Liver (tissue), 9 donors: Measurements from ENCODE around the gene PDCD10. TPM values are rescaled to one million over a fixed set of nuclear protein-coding genes. Genes with fewer than 3 reads are reported as not detected.

Experiments used
- DNase-seq: peaks from one replicate; pipeline ENCODE4 v3.0.0-alpha.2; 2017; ENCODE audit warnings: low spot score
- H3K27ac ChIP-seq, 2 donors: one replicate each; pipeline ENCODE4 v1.7.0; 2013; ENCODE audit warnings: inconsistent platforms in 2 of 2, low read length in 2 of 2, control low read depth in 1 of 2, low read depth in 1 of 2, mild to moderate bottlenecking in 1 of 2
- H3K27me3 ChIP-seq, 4 donors: one replicate each; pipeline versions ENCODE4 v1.6.1 to v1.7.0; 2013; ENCODE audit warnings: low read length in 3 of 4, inconsistent platforms in 1 of 4, mild to moderate bottlenecking in 1 of 4, moderate library complexity in 1 of 4; ENCODE audit not compliant: control insufficient read depth in 4 of 4, insufficient read depth in 4 of 4
- H3K36me3 ChIP-seq, 4 donors: one replicate each; pipeline versions ENCODE4 v1.6.1 to v1.7.0; 2013; ENCODE audit warnings: low read length in 3 of 4, mild to moderate bottlenecking in 3 of 4, low read depth in 1 of 4, moderate library complexity in 1 of 4; ENCODE audit not compliant: control insufficient read depth in 4 of 4, insufficient read depth in 3 of 4
- H3K4me1 ChIP-seq, 4 donors: one replicate each; pipeline versions ENCODE4 v1.6.1 to v1.7.0; 2013; ENCODE audit warnings: low read length in 3 of 4, mild to moderate bottlenecking in 3 of 4, moderate library complexity in 1 of 4; ENCODE audit not compliant: control insufficient read depth in 4 of 4, insufficient read depth in 4 of 4
- H3K4me3 ChIP-seq, 3 donors: one replicate each; pipeline versions ENCODE4 v1.6.1 to v1.7.0; 2013; ENCODE audit warnings: low read length in 3 of 3, control low read depth in 1 of 3, low read depth in 1 of 3, mild to moderate bottlenecking in 1 of 3
- H3K9ac ChIP-seq, 2 donors: one replicate each; pipeline ENCODE4 v1.7.0; 2013; ENCODE audit warnings: low read length in 2 of 2, mild to moderate bottlenecking in 2 of 2, moderate library complexity in 2 of 2, control low read depth in 1 of 2, low read depth in 1 of 2
- H3K9me3 ChIP-seq, 4 donors: one replicate each; pipeline versions ENCODE4 v1.6.1 to v1.7.0; 2013; ENCODE audit warnings: low read length in 3 of 4; ENCODE audit not compliant: control insufficient read depth in 4 of 4
- ATF3 ChIP-seq: IDR thresholded peaks from 2 replicates; pipeline ENCODE4 v1.6.1; 2016; ENCODE audit warnings: antibody characterized with exemption
- CTCF ChIP-seq: fragments of 150-350 bp; IDR thresholded peaks from 2 replicates; pipeline ENCODE4 v1.5.1; 2017; ENCODE audit warnings: improper control_type of control experiment, low read depth, low read length; ENCODE audit not compliant: missing input control
- EGR1 ChIP-seq, 2 donors: IDR thresholded peaks; 2 replicates each; pipeline ENCODE4 v1.6.1; 2016 to 2018; ENCODE audit warnings: antibody characterized with exemption in 2 of 2, low read depth in 2 of 2
- FOXA1 ChIP-seq: IDR thresholded peaks from 2 replicates; pipeline ENCODE4 v1.6.1; 2016; ENCODE audit warnings: antibody characterized with exemption
- FOXA2 ChIP-seq: IDR thresholded peaks from 2 replicates; pipeline ENCODE4 v1.6.1; 2016; ENCODE audit warnings: antibody characterized with exemption
- GABPA ChIP-seq, 2 donors: IDR thresholded peaks in 1 of 2; conservative IDR thresholded peaks in 1 of 2; 2 replicates each; pipeline ENCODE4 v1.6.1; 2016; ENCODE audit warnings: antibody characterized with exemption in 2 of 2, mild to moderate bottlenecking in 1 of 2, moderate library complexity in 1 of 2
- HNF4A ChIP-seq, 2 donors: conservative IDR thresholded peaks; 2 replicates each; pipeline ENCODE4 v1.6.1; 2016; ENCODE audit warnings: antibody characterized with exemption in 2 of 2, mild to moderate bottlenecking in 2 of 2
- HNF4G ChIP-seq: IDR thresholded peaks from 2 replicates; pipeline ENCODE4 v1.6.1; 2016; ENCODE audit warnings: antibody characterized with exemption
- JUND ChIP-seq, 2 donors: IDR thresholded peaks; 2 replicates each; pipeline ENCODE4 v1.6.1; 2016; ENCODE audit warnings: antibody characterized with exemption in 2 of 2
- MAX ChIP-seq: IDR thresholded peaks from 2 replicates; pipeline ENCODE4 v1.6.1; 2016; ENCODE audit warnings: antibody characterized with exemption
- NR2F2 ChIP-seq: IDR thresholded peaks from 2 replicates; pipeline ENCODE4 v1.6.1; 2016; ENCODE audit warnings: antibody characterized with exemption
- RAD21 ChIP-seq, 2 donors: IDR thresholded peaks; 2 replicates each; pipeline ENCODE4 v1.6.1; 2016; ENCODE audit warnings: antibody characterized with exemption in 2 of 2, mild to moderate bottlenecking in 2 of 2
- REST ChIP-seq: IDR thresholded peaks from 2 replicates; pipeline ENCODE4 v1.6.1; 2016; ENCODE audit warnings: antibody characterized with exemption, mild to moderate bottlenecking
- RXRA ChIP-seq, 2 donors: IDR thresholded peaks; 2 replicates each; pipeline ENCODE4 v1.6.1; 2017 to 2018; ENCODE audit warnings: antibody characterized with exemption in 2 of 2, mild to moderate bottlenecking in 1 of 2
- SP1 ChIP-seq: IDR thresholded peaks from 2 replicates; pipeline ENCODE4 v1.6.1; 2018; ENCODE audit warnings: antibody characterized with exemption, mild to moderate bottlenecking
- TAF1 ChIP-seq: conservative IDR thresholded peaks from 2 replicates; pipeline ENCODE4 v1.6.1; 2016; ENCODE audit warnings: antibody characterized with exemption, mild to moderate bottlenecking
- YY1 ChIP-seq: IDR thresholded peaks from 2 replicates; pipeline ENCODE4 v1.6.1; 2016; ENCODE audit warnings: antibody characterized with exemption, mild to moderate bottlenecking
- ZBTB33 ChIP-seq: IDR thresholded peaks from 2 replicates; pipeline ENCODE4 v1.6.1; 2016; ENCODE audit warnings: antibody characterized with exemption
- WGBS: extraction: QIAGEN DNeasy Blood & Tissue Kit; methylation state at CpG from one replicate; pipeline ENCODE4 v1.1.7; 2013; 5-methylcytosine and 5-hydroxymethylcytosine counted together
- polyA plus RNA-seq, 2 donors: library from polyadenylated mRNA; stranded (reverse) in 1 of 2; unstranded in 1 of 2; fragments of 200-250 nt in 1 of 2; fragments of >200 nt in 1 of 2; fragmentation: Nextera tagmentation in 1 of 2; extraction: Ambion mirVana in 1 of 2; gene quantifications; one replicate each; pipeline versions ENCODE4 v1.2.1 to v1.2.3, GENCODE V29; 2013 to 2015
- total RNA-seq, 2 donors: library from RNA; depleted of rRNA; stranded (reverse); fragments of >200 nt; gene quantifications; one replicate each; pipeline ENCODE4 v1.2.3, GENCODE V29; 2014
- donor health status: healthy.
- donor health status: healthy.
- donor health status: healthy.
- donor health status: healthy.
- donor health status: healthy.

PDCD10 gene
- total and polyA plus RNA-seq, 4 donors = 17.5 to 84.0 (median 22.5) TPM

GRCh38 chr3:167773584-167773983 lies 38.9 kb upstream of the PDCD10 start:
- Histone ChIP-seq H3K4me3 (no peak overlapping the region), H3K4me1 (no peaks in the 10 kb centered on the region), H3K9me3 (peaks cover 0 to 9% (median 3%) of the 10 kb centered on the region in 4 donors), H3K27ac (no peak overlapping the region), H3K36me3 (no peaks in the 10 kb centered on the region), H3K9ac (no peak overlapping the region), H3K27me3 (peaks cover 0 to under 1% (median 0%) of the 10 kb centered on the region in 4 donors)
- DNase-seq = no peak
- 80% methylated on average over 1 of the region's 1 CpG for WGBS
- no peak for TF ChIP-seq RAD21 (IDR thresholded peaks at IDR 0.05)

GRCh38 chr3:167772992-167773391 lies 38.3 kb upstream of the PDCD10 start:
- no peaks in the 10 kb centered on the region for H3K4me1 ChIP-seq
- WGBS = 77% methylated on average over 3 of the region's 3 CpGs
- H3K4me3 ChIP-seq = no peak overlapping the region
- peaks cover 0 to 4% (median 0%) of the 10 kb centered on the region in 4 donors for H3K9me3 ChIP-seq
- H3K9ac ChIP-seq = no peak overlapping the region
- H3K36me3 ChIP-seq = no peaks in the 10 kb centered on the region
- H3K27ac ChIP-seq = no peak overlapping the region
- TF ChIP-seq FOXA1 (no peak), JUND (IDR thresholded peaks at IDR 0.05) (no peak), ATF3 (no peak), HNF4G (no peak), FOXA2 (no peak), RAD21 (IDR thresholded peaks at IDR 0.05) (no peak), YY1 (no peak), NR2F2 (no peak), MAX (no peak), REST (no peak), HNF4A (conservative IDR thresholded peaks at IDR 0.05) (no peak), ZBTB33 (no peak), GABPA (IDR thresholded peaks at IDR 0.05 in 1 of 2, conservative IDR thresholded peaks at IDR 0.05 in 1 of 2) (no peak), SP1 (no peak), RXRA (IDR thresholded peaks at IDR 0.05) (no peak), TAF1 (no peak), EGR1 (IDR thresholded peaks at IDR 0.05; ENCODE audit: low read depth in 2 of 2) (no peak), CTCF (no peak)
- no peak for DNase-seq
- H3K27me3 ChIP-seq = no peaks in the 10 kb centered on the region
